Astrocyte (in vitro differentiated cells and primary cell): ENCODE measurements around the gene COA5.

Experiments
- CTCF ChIP-seq: IDR thresholded peaks from 2 replicates; pipeline ENCODE4 v1.5.1; 2011; ENCODE audit warnings: low read depth, mild to moderate bottlenecking, inconsistent platforms, low read length, moderate library complexity; ENCODE audit not compliant: insufficient read depth
- EZH2 ChIP-seq: IDR thresholded peaks from 2 replicates; pipeline ENCODE4 v1.6.1; 2012; ENCODE audit warnings: mild to moderate bottlenecking, low read length, inconsistent platforms; ENCODE audit not compliant: insufficient read depth

- no peak for TF ChIP-seq CTCF
- no peak for TF ChIP-seq EZH2
Measured at GRCh38 chr2:98614024-98614739, 5.9 kb upstream of the COA5 start.
